ENCODE results near the gene CLIP2.
"Not testable (repeated sequence)": the region's sequence is repeated elsewhere in the genome, so short reads cannot be mapped to it uniquely, and the experiment has no call there.

Gene CLIP2

GRCh38 chr7:74289018-74289658, at the start of gene CLIP2:
TSS of gene CLIP2 (plus strand) at chr7:74289407. CDS start at chr7:74317547, 28,140 bp downstream.
- DNase-seq = peak; percentile 79 to 80

- no peak for DNase-seq
Measured at GRCh38 chr7:74240482-74240881, 48.7 kb upstream of the CLIP2 start.

GRCh38 chr7:74242122-74242443, 47.1 kb upstream of the CLIP2 start:
- no peak for DNase-seq

- DNase-seq = no peak
Measured at GRCh38 chr7:74246497-74246896, 42.7 kb upstream of the CLIP2 start.

GRCh38 chr7:74248156-74248555, 41.1 kb upstream of the CLIP2 start:
- DNase-seq = no peak

GRCh38 chr7:74249058-74249457, 40.1 kb upstream of the CLIP2 start:
- not testable (repeated sequence) for DNase-seq

- DNase-seq = no peak
Measured at GRCh38 chr7:74252893-74253292, 36.3 kb upstream of the CLIP2 start.

- no peak for DNase-seq
Measured at GRCh38 chr7:74253331-74253730, 35.9 kb upstream of the CLIP2 start.

- DNase-seq = no peak
Measured at GRCh38 chr7:74253835-74254128, 35.4 kb upstream of the CLIP2 start.

GRCh38 chr7:74254129-74254857, 34.9 kb upstream of the CLIP2 start, which contains the start of gene RFC2:
TSS of gene RFC2 (minus strand) at chr7:74254399. CDS start at chr7:74254383, 16 bp downstream.
- peak; percentile 98 for DNase-seq

GRCh38 chr7:74254858-74255379, 34.3 kb upstream of the CLIP2 start:
- DNase-seq = peak in 1 of 2 donors; percentile 16

- DNase-seq = not testable (repeated sequence)
Measured at GRCh38 chr7:74255461-74255860, 33.7 kb upstream of the CLIP2 start.

GRCh38 chr7:74256491-74257408, 32.5 kb upstream of the CLIP2 start:
- DNase-seq = no peak

- DNase-seq = no peak
Measured at GRCh38 chr7:74258639-74259038, 30.6 kb upstream of the CLIP2 start.

GRCh38 chr7:74262639-74263398, 26.4 kb upstream of the CLIP2 start:
- no peak for DNase-seq

GRCh38 chr7:74263399-74264120, 25.6 kb upstream of the CLIP2 start:
- DNase-seq = no peak

GRCh38 chr7:74266191-74266963, 22.8 kb upstream of the CLIP2 start:
- no peak for DNase-seq

GRCh38 chr7:74267756-74268565, 21.2 kb upstream of the CLIP2 start:
- no peak for DNase-seq

- DNase-seq = peak; percentile 55 to 61
Measured at GRCh38 chr7:74269757-74270277, 19.4 kb upstream of the CLIP2 start.

GRCh38 chr7:74271742-74272141, 17.5 kb upstream of the CLIP2 start:
- no peak for DNase-seq

Measured in stimulated activated CD4-positive, alpha-beta T cell treated with anti-CD3 and anti-CD28 coated beads, Interleukin-2, amount 100 ng/mL, for 24 hours (primary cell).